Astrocyte (in vitro differentiated cells and primary cell): ENCODE measurements around the gene PRMT9. TPM values are rescaled to one million over a fixed set of nuclear protein-coding genes. Genes with fewer than 3 reads are reported as not detected.

Source experiments
- total RNA-seq: library from RNA; stranded (reverse); gene quantifications from 2 replicates; pipeline ENCODE4 v1.2.1, GENCODE V29; 2021

The PRMT9 gene
- total RNA-seq, 1 donor from 2014 or later = 8.4 TPM

Other genes with a start within 250 kb of the PRMT9 start
- gene EDNRA, start 203.1 kb downstream of the PRMT9 start, total RNA-seq = 6.4 and 9.3 TPM in 2 replicates
- gene TMEM184C, start 66.8 kb downstream of the PRMT9 start, total RNA-seq = 40.8 and 42.3 TPM in 2 replicates
- 23.4 and 28.0 TPM in 2 replicates for gene ARHGAP10, start 47.9 kb upstream of the PRMT9 start, total RNA-seq